ENCODE results near the gene EP400.

DNA sequence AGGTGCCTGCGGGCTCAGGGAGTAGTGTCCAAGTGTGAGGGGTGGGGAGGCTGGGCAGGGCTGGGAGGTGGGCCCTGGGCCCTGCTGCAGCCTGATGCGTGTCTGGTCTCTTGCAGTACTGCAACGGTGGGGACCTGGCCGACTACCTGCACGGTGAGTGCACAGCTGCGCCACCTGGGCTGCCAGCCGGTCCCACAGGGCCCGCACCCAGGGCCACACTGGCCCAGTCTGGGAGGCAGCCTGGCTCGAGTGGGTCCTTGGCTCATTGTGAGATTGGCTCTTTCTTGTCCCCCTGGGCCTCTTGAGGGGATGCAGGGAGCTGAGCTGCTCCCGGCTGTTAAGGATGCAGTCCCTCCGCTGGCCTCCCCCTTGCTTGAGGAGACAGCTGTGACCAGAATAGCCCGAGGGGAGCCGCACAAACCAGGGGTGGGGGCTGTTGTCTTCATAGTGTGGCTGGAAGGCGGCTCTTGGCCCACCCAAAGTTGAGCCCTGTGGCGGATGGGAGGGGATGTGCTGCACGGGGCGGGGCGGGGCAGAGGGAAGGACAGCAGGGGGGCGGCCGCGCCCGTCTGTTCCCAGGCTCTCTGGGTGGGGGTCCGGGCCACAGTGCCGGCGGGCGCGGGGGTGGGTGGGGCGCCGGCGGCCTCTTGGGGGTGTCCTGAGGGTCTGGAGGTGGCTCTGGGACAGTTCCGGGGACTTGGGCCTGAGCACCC is 42.2 kb upstream of the EP400 start:
- TF ChIP-seq, protein P1, sequence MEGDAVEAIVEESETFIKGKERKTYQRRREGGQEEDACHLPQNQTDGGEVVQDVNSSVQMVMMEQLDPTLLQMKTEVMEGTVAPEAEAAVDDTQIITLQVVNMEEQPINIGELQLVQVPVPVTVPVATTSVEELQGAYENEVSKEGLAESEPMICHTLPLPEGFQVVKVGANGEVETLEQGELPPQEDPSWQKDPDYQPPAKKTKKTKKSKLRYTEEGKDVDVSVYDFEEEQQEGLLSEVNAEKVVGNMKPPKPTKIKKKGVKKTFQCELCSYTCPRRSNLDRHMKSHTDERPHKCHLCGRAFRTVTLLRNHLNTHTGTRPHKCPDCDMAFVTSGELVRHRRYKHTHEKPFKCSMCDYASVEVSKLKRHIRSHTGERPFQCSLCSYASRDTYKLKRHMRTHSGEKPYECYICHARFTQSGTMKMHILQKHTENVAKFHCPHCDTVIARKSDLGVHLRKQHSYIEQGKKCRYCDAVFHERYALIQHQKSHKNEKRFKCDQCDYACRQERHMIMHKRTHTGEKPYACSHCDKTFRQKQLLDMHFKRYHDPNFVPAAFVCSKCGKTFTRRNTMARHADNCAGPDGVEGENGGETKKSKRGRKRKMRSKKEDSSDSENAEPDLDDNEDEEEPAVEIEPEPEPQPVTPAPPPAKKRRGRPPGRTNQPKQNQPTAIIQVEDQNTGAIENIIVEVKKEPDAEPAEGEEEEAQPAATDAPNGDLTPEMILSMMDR (IDR thresholded peaks at IDR 0.05; ENCODE audit: low read depth, low read length, poor library complexity, severe bottlenecking) = no peak
- no peak for TF ChIP-seq EZH2phosphoT487 (IDR thresholded peaks at IDR 0.05; ENCODE audit: borderline replicate concordance, low read length)
